ENCODE measurements around the gene EYS. TPM values are rescaled to one million over a fixed set of nuclear protein-coding genes. Genes with fewer than 3 reads are reported as not detected.

EYS gene
- total RNA-seq, 4 donors from 2014 or later: 0.15 TPM; not detected in 3

- TF ChIP-seq POLR2AphosphoS5 (IDR thresholded peaks at IDR 0.05): no peak
- no peak for TF ChIP-seq CTCF (IDR thresholded peaks at IDR 0.05)
- TF ChIP-seq EP300 (IDR thresholded peaks at IDR 0.05): no peak
- TF ChIP-seq POLR2A (IDR thresholded peaks at IDR 0.05): no peak
- Histone ChIP-seq H3K4me3 (no peak overlapping the region), H3K9me3 (no peaks in the 10 kb centered on the region), H3K4me1 (no peaks in the 10 kb centered on the region), H3K27me3 (no peaks in the 10 kb centered on the region), H3K27ac (no peak overlapping the region), H3K36me3 (no peaks in the 10 kb centered on the region)
- ATAC-seq: no peak
Observed at GRCh38 chr6:65650086-65650485, 56.9 kb downstream of the EYS start.

GRCh38 chr6:65649392-65649791 lies 57.6 kb downstream of the EYS start:
- Histone ChIP-seq H3K4me3 (no peak overlapping the region), H3K27ac (no peak overlapping the region), H3K27me3 (no peaks in the 10 kb centered on the region), H3K4me1 (no peaks in the 10 kb centered on the region), H3K36me3 (no peaks in the 10 kb centered on the region), H3K9me3 (no peaks in the 10 kb centered on the region)
- 81 to 87% methylated on average over 3 of the region's 3 CpGs for WGBS, 2 donors (ENCODE audit: low coverage in 1 of 2)
- TF ChIP-seq CTCF (IDR thresholded peaks at IDR 0.05) (no peak), EP300 (IDR thresholded peaks at IDR 0.05) (no peak), POLR2AphosphoS5 (IDR thresholded peaks at IDR 0.05) (no peak), POLR2A (IDR thresholded peaks at IDR 0.05) (no peak)
- ATAC-seq: no peak

- H3K9me3 ChIP-seq: no peaks in the 10 kb centered on the region
- no peak for TF ChIP-seq EP300 (IDR thresholded peaks at IDR 0.05)
- no peak for TF ChIP-seq CTCF (IDR thresholded peaks at IDR 0.05)
- TF ChIP-seq POLR2A (IDR thresholded peaks at IDR 0.05): no peak
- no peak for TF ChIP-seq POLR2AphosphoS5 (IDR thresholded peaks at IDR 0.05)
- ATAC-seq: no peak
- H3K27me3 ChIP-seq: no peaks in the 10 kb centered on the region
- 63 to 84% methylated on average over 2 to 3 of the region's 3 CpGs for WGBS, 2 donors (ENCODE audit: low coverage in 1 of 2)
- H3K4me3 ChIP-seq: no peak overlapping the region
- no peaks in the 10 kb centered on the region for H3K4me1 ChIP-seq
- no peaks in the 10 kb centered on the region for H3K36me3 ChIP-seq
- no peak overlapping the region for H3K27ac ChIP-seq
Observed at GRCh38 chr6:65646544-65646943, 60.5 kb downstream of the EYS start.

GRCh38 chr6:65642776-65643175 lies 64.2 kb downstream of the EYS start:
- H3K9me3 ChIP-seq: no peaks in the 10 kb centered on the region
- no peak overlapping the region for H3K27ac ChIP-seq
- TF ChIP-seq POLR2AphosphoS5 (IDR thresholded peaks at IDR 0.05) (no peak), CTCF (IDR thresholded peaks at IDR 0.05) (no peak), EP300 (IDR thresholded peaks at IDR 0.05) (no peak), POLR2A (IDR thresholded peaks at IDR 0.05) (no peak)
- H3K4me3 ChIP-seq: no peak overlapping the region
- no peaks in the 10 kb centered on the region for H3K36me3 ChIP-seq
- no peaks in the 10 kb centered on the region for H3K27me3 ChIP-seq
- WGBS, 2 donors (ENCODE audit: low coverage in 1 of 2): 77 to 91% methylated on average over 1 of the region's 1 CpG
- no peak for ATAC-seq
- no peaks in the 10 kb centered on the region for H3K4me1 ChIP-seq

GRCh38 chr6:65638047-65638831 lies 68.8 kb downstream of the EYS start:
- Histone ChIP-seq H3K27ac (no peak overlapping the region), H3K9me3 (no peaks in the 10 kb centered on the region), H3K4me1 (no peaks in the 10 kb centered on the region), H3K27me3 (no peaks in the 10 kb centered on the region), H3K4me3 (no peak overlapping the region), H3K36me3 (no peaks in the 10 kb centered on the region)
- TF ChIP-seq POLR2A (IDR thresholded peaks at IDR 0.05): no peak
- no peak for TF ChIP-seq EP300 (IDR thresholded peaks at IDR 0.05)
- TF ChIP-seq POLR2AphosphoS5 (IDR thresholded peaks at IDR 0.05): no peak
- no peak for TF ChIP-seq CTCF (IDR thresholded peaks at IDR 0.05)
- no peak for ATAC-seq
- 86% methylated on average over 12 of the region's 22 CpGs; no CpG with 5 or more reads in 1 of the 2 donors for WGBS, 2 donors (ENCODE audit: low coverage in 1 of 2)

Measured in gastroesophageal sphincter (tissue), 4 donors.